Activated CD4-positive, alpha-beta memory T cell treated with anti-CD3 and anti-CD28 coated beads for 36 hours (primary cell): ENCODE measurements around the gene CBLC. TPM values are rescaled to one million over a fixed set of nuclear protein-coding genes. Genes with fewer than 3 reads are reported as not detected.
"Not testable (repeated sequence)": the region's sequence is repeated elsewhere in the genome, so short reads cannot be mapped to it uniquely, and the experiment has no call there.

Experiments used
- CTCF ChIA-PET: fragments of 350-600 bp; sonication (Branson Sonifier 250); formaldehyde crosslinking; loops from one replicate; lab custom pipeline; 2021; ENCODE audit warnings: antibody characterized with exemption, inconsistent platforms; lab: Charles Lee
- POLR2A ChIA-PET: fragments of 350-600 bp; sonication (Branson Sonifier 250); formaldehyde crosslinking; loops from one replicate; lab custom pipeline; 2021; ENCODE audit warnings: antibody characterized with exemption; lab: Charles Lee
- DNase-seq: peaks from one replicate; pipeline ENCODE4 v3.0.0-alpha.2; 2020
- H3K27ac Mint-ChIP-seq: one replicate; pipeline ENCODE4 v1.8.0; 2021; ENCODE audit warnings: mixed read lengths
- H3K27me3 Mint-ChIP-seq: one replicate; pipeline ENCODE4 v1.8.0; 2021; ENCODE audit warnings: mixed read lengths
- H3K36me3 Mint-ChIP-seq: one replicate; pipeline ENCODE4 v1.8.0; 2021; ENCODE audit warnings: mixed read lengths
- H3K4me1 Mint-ChIP-seq: one replicate; pipeline ENCODE4 v1.8.0; 2021; ENCODE audit warnings: low read depth, mixed read lengths
- H3K4me3 Mint-ChIP-seq: one replicate; pipeline ENCODE4 v1.8.0; 2021; ENCODE audit warnings: mild to moderate bottlenecking, mixed read lengths
- H3K9me3 Mint-ChIP-seq: one replicate; pipeline ENCODE4 v1.8.0; 2021; ENCODE audit warnings: mixed read lengths
- intact Hi-C: fragments of 100-400 bp; cut with micrococcal nuclease; formaldehyde crosslinking; loops from one replicate; pipeline ENCODE4 v1.15.1; 2023
- total RNA-seq, 2 experiments: library from RNA; stranded (reverse); gene quantifications; one replicate each; pipeline ENCODE4 v1.2.3, GENCODE V29; 2021

Gene CBLC
- total RNA-seq, 2 experiments from 2014 or later: not detected

GRCh38 chr19:44765033-44765948, 12.4 kb upstream of the CBLC start:
- H3K4me1 Mint-ChIP-seq: peaks cover 34% of the 10 kb centered on the region
- ChIA-PET CTCF (interaction anchor here (1.1 to 13.9 kb wide), 2 partner anchors 19 to 42 kb away, joined by 3 to 434 read pairs; no protein-coding TSS in a partner anchor), POLR2A (interaction anchor here (0.6 kb wide), 1 partner anchor 11 kb away, joined by 3 read pairs; no protein-coding TSS in a partner anchor)
- H3K27me3 Mint-ChIP-seq: no peaks in the 10 kb centered on the region
- peaks cover 10% of the 10 kb centered on the region for H3K36me3 Mint-ChIP-seq
- H3K4me3 Mint-ChIP-seq: no peak overlapping the region
- no peak overlapping the region for H3K27ac Mint-ChIP-seq
- peaks cover 7% of the 10 kb centered on the region for H3K9me3 Mint-ChIP-seq
- DNase-seq: no peak
- intact Hi-C loops: no loop called here

DNA sequence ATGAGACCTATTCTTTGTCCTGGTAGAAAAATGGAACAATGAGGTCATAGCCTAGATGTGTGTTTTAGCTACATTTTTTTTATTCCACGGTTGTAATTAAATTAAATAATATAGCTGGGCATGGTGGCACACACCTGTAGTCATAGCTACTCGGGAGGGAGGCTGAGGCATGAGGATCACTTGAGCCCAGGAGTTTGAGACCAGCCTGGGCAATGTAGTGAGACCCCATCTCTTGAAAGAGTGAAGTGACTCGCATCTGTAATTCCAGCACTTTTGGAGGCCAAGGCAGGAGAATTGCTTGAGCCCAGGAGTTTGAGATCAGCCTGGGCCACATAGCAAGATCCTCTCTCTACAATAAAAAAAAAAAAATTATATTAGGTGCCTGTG, 11.7 kb upstream of the CBLC start:
- Mint-ChIP-seq H3K4me1 (peaks cover 34% of the 10 kb centered on the region), H3K36me3 (peaks cover 3% of the 10 kb centered on the region), H3K9me3 (peaks cover 7% of the 10 kb centered on the region), H3K27me3 (no peaks in the 10 kb centered on the region), H3K4me3 (no peak overlapping the region), H3K27ac (no peak overlapping the region)
- intact Hi-C loops: no loop called here
- DNase-seq: no peak
- ChIA-PET POLR2A (interaction anchor here (1.6 kb wide), 1 partner anchor 10 kb away, joined by 5 read pairs; no protein-coding TSS in a partner anchor), CTCF (interaction anchor here (0.7 to 13.9 kb wide), 2 partner anchors 43 to 294 kb away, joined by 3 to 434 read pairs; no protein-coding TSS in a partner anchor)

GRCh38 chr19:44767295-44768180, 10.2 kb upstream of the CBLC start:
- intact Hi-C loops: no loop called here
- Mint-ChIP-seq H3K4me1 (peaks cover 34% of the 10 kb centered on the region), H3K27me3 (no peaks in the 10 kb centered on the region), H3K4me3 (no peak overlapping the region), H3K36me3 (no peaks in the 10 kb centered on the region), H3K9me3 (peaks cover 7% of the 10 kb centered on the region), H3K27ac (peak overlapping the region; percentile 38)
- peak; percentile 27 for DNase-seq
- POLR2A ChIA-PET: interaction anchor here (1.6 kb wide), 1 partner anchor 12 kb away, joined by 5 read pairs; no protein-coding TSS in a partner anchor
- CTCF ChIA-PET: interaction anchor here (13.9 kb wide), 1 partner anchor 45 kb away, joined by 434 read pairs; no protein-coding TSS in a partner anchor

GRCh38 chr19:44770550-44771257, 7.0 kb upstream of the CBLC start:
- peak; percentile 99 for DNase-seq
- intact Hi-C loops: loop anchor here (1.0 to 5.0 kb wide), 7 partner anchors 17 to 198 kb away; no protein-coding TSS in a partner anchor
- peaks cover 26% of the 10 kb centered on the region for H3K4me1 Mint-ChIP-seq
- H3K27ac Mint-ChIP-seq: peak overlapping the region; percentile 24
- no peaks in the 10 kb centered on the region for H3K27me3 Mint-ChIP-seq
- CTCF ChIA-PET: interaction anchor here (0.8 to 13.9 kb wide), 34 partner anchors 9 to 200 kb away, joined by 3 to 434 read pairs (median 5); partner anchors contain the start of gene NECTIN2
- H3K36me3 Mint-ChIP-seq: no peaks in the 10 kb centered on the region
- peak overlapping the region; percentile 31 for H3K4me3 Mint-ChIP-seq
- peaks cover 7% of the 10 kb centered on the region for H3K9me3 Mint-ChIP-seq
- POLR2A ChIA-PET: interaction anchor here (1.0 to 2.5 kb wide), 6 partner anchors 16 to 81 kb away, joined by 3 to 20 read pairs (median 4); no protein-coding TSS in a partner anchor

DNA sequence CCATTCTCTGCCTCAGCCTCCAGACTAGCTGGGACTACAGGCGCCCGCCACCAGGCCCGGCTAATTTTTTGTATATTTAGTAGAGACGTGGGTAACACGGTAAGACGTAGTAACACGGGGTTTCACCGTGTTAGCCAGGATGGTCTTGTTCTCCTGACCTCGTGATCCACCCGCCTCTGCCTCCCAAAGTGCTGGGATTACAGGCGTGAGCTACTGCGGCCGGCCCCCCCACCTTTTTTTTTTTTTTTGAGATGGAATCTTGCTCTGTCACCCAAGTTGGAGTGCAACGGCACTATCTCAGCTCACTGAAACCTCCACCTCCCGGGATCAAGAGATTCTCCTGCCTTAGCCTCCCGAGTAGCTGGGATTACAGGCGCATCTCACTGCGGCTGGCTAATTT, 5.5 kb upstream of the CBLC start:
- H3K9me3 Mint-ChIP-seq, H3K36me3 Mint-ChIP-seq, H3K4me3 Mint-ChIP-seq, H3K27ac Mint-ChIP-seq, DNase-seq, H3K27me3 Mint-ChIP-seq: not testable (repeated sequence)
- ChIA-PET POLR2A (interaction anchor here (2.5 kb wide), 1 partner anchor 47 kb away, joined by 20 read pairs; no protein-coding TSS in a partner anchor), CTCF (interaction anchor here (0.7 to 13.9 kb wide), 12 partner anchors 8 to 201 kb away, joined by 3 to 434 read pairs (median 15); no protein-coding TSS in a partner anchor)
- intact Hi-C loops: loop anchor here (5.0 kb wide), 1 partner anchor 200 kb away; no protein-coding TSS in a partner anchor
- peaks cover 26% of the 10 kb centered on the region for H3K4me1 Mint-ChIP-seq

- intact Hi-C loops: loop anchor here (5.0 kb wide), 1 partner anchor 201 kb away; no protein-coding TSS in a partner anchor
- no peak overlapping the region for H3K4me3 Mint-ChIP-seq
- peaks cover 7% of the 10 kb centered on the region for H3K9me3 Mint-ChIP-seq
- H3K27ac Mint-ChIP-seq: no peak overlapping the region
- DNase-seq: no peak
- CTCF ChIA-PET: interaction anchor here (0.7 to 13.9 kb wide), 7 partner anchors 10 to 202 kb away, joined by 3 to 434 read pairs (median 5); no protein-coding TSS in a partner anchor
- H3K36me3 Mint-ChIP-seq: no peaks in the 10 kb centered on the region
- peaks cover 18% of the 10 kb centered on the region for H3K4me1 Mint-ChIP-seq
- POLR2A ChIA-PET: no interaction called here
- H3K27me3 Mint-ChIP-seq: no peaks in the 10 kb centered on the region
Observed at GRCh38 chr19:44772959-44773358, 4.7 kb upstream of the CBLC start.

DNA sequence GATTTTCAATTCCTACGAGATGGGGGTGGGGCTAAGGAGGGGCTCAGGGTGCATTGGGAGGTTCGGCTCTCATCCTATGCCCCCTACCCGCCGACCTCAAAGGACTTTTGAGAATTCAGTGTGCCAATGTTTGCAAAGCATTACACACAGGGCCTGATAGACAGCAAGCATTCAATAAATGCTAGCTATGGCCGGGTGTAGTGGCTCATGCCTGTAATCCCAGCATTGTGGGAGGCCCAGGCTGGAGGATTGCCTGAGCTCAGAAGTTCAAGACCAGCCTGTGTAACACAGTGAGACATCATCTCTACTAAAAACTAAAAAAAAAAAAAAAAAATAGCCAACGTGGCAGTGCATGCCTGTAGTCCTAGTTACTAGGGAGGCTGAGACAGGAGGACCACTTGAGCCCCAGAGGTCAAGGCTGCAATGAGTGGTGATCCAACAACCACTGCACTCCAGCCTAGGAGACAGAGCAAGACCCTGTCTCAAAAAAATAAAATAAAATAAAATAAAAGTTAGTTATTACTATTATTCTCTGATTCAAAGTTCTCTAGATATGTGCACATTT, 1.9 kb upstream of the CBLC start:
- intact Hi-C loops: no loop called here
- H3K9me3 Mint-ChIP-seq: no peaks in the 10 kb centered on the region
- peaks cover 3% of the 10 kb centered on the region for H3K27me3 Mint-ChIP-seq
- no peaks in the 10 kb centered on the region for H3K36me3 Mint-ChIP-seq
- no peak overlapping the region for H3K4me3 Mint-ChIP-seq
- no peak for DNase-seq
- H3K4me1 Mint-ChIP-seq: peaks cover 3% of the 10 kb centered on the region
- ChIA-PET POLR2A (interaction anchor here (0.5 kb wide), 1 partner anchor 224 kb away, joined by 4 read pairs; no protein-coding TSS in a partner anchor), CTCF (interaction anchor here (13.9 kb wide), 1 partner anchor 53 kb away, joined by 434 read pairs; no protein-coding TSS in a partner anchor)
- H3K27ac Mint-ChIP-seq: no peak overlapping the region

- Mint-ChIP-seq H3K9me3 (no peaks in the 10 kb centered on the region), H3K4me1 (no peaks in the 10 kb centered on the region), H3K4me3 (no peak overlapping the region), H3K27ac (no peak overlapping the region), H3K36me3 (no peaks in the 10 kb centered on the region), H3K27me3 (peaks cover 3% of the 10 kb centered on the region)
- no peak for DNase-seq
- ChIA-PET POLR2A (no interaction called here), CTCF (interaction anchor here (13.9 kb wide), 1 partner anchor 54 kb away, joined by 434 read pairs; no protein-coding TSS in a partner anchor)
- intact Hi-C loops: no loop called here
Observed at GRCh38 chr19:44776402-44777096, 1.1 kb upstream of the CBLC start.

- no peak for DNase-seq
- H3K9me3 Mint-ChIP-seq: no peaks in the 10 kb centered on the region
- no peaks in the 10 kb centered on the region for H3K36me3 Mint-ChIP-seq
- ChIA-PET CTCF (interaction anchor here (0.5 to 2.8 kb wide), 3 partner anchors 8 to 65 kb away, joined by 3 to 19 read pairs (median 14); no protein-coding TSS in a partner anchor), POLR2A (no interaction called here)
- H3K27me3 Mint-ChIP-seq: peaks cover 3% of the 10 kb centered on the region
- H3K4me1 Mint-ChIP-seq: peaks cover under 1% of the 10 kb centered on the region
- no peak overlapping the region for H3K27ac Mint-ChIP-seq
- intact Hi-C loops: no loop called here
- no peak overlapping the region for H3K4me3 Mint-ChIP-seq
Observed at GRCh38 chr19:44779150-44779549, 1.5 kb downstream of the CBLC start.

DNA sequence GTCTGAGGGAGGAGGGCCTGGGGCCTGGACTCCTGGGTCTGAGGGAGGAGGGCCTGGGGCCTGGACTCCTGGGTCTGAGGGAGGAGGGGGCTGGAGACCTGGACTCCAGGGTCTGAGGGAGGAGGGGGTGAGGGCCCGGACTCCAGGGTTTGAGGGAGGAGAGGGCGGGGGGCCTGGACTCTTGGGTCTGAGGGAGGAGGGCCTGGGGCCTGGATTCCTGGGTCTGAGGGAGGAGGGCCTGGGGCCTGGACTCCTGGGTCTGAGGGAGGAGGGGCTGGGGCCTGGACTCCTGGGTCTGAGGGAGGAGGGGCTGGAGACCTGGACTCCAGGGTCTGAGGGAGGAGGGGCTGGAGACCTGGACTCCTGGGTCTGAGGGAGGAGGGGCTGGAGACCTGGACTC, 4.0 kb downstream of the CBLC start:
- POLR2A ChIA-PET, H3K4me1 Mint-ChIP-seq, H3K36me3 Mint-ChIP-seq, H3K27me3 Mint-ChIP-seq, intact Hi-C loops, H3K9me3 Mint-ChIP-seq, H3K27ac Mint-ChIP-seq, DNase-seq, H3K4me3 Mint-ChIP-seq: not testable (repeated sequence)
- CTCF ChIA-PET: interaction anchor here (2.8 to 3.6 kb wide), 2 partner anchors 10 to 57 kb away, joined by 19 to 28 read pairs; no protein-coding TSS in a partner anchor
